Mammary epithelial cell (primary cell): ENCODE measurements around the gene TBC1D22A.

ENCODE experiments used
- EZH2 ChIP-seq: IDR thresholded peaks from 2 replicates; pipeline ENCODE4 v1.6.1; 2012; ENCODE audit warnings: low read length, inconsistent platforms, borderline replicate concordance
- TF ChIP-seq, protein P1 (sequence below), 2 donors: IDR thresholded peaks in 1 of 2; conservative IDR thresholded peaks in 1 of 2; 2 replicates each; pipeline ENCODE4 v1.5.1; 2011 to 2012; ENCODE audit warnings: inconsistent platforms in 2 of 2, low read length in 2 of 2, mild to moderate bottlenecking in 2 of 2, control low read depth in 1 of 2, low read depth in 1 of 2; ENCODE audit not compliant: insufficient read depth in 1 of 2; ENCODE audit errors: extremely low read depth in 1 of 2

DNA sequence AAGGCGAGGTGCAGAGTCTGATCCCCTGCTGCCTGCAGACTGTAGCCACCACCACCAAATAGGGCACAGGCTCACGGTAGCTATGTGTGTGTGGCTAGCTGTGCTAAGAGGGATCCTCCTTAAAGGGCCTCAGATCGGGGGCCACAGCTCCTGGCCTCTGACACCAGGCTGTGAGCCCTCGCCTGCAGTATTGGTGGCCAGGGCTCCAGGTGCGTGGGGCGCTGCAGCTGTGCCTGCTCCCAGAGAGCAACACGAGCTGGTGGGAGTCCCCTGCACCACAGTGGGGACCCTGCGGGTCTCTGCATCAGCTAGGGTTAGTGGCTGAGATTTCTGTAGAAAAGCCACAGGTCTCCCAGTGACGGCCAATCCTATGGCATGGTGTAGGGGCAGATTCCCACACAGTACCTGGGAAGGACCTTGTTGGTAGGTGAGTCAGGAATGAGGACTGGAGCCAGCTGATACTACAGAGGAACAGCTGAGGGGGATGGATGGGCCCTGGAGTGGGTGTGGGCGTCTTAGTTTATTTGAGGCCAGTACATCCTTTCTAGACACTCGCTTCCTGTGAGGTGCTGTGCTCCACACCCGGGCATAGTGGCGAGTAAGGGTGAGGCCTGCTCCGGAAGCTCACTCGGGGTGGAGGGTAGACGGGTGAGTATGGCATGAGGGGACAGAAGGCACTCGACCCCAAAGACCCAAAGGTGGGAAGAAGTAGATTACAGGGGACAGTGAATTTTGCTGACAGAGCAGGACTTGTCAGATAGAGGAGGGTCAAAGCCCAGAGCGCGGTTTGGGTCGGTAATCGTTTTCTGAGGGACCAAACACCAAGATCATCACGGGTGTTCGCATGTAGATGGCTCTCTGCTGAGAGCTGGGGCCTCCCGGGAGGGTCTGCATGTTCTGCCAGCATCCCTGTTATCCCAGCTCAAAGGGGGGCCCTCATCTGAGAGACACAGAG is 212.5 kb downstream of the TBC1D22A start:
- TF ChIP-seq, protein P1, sequence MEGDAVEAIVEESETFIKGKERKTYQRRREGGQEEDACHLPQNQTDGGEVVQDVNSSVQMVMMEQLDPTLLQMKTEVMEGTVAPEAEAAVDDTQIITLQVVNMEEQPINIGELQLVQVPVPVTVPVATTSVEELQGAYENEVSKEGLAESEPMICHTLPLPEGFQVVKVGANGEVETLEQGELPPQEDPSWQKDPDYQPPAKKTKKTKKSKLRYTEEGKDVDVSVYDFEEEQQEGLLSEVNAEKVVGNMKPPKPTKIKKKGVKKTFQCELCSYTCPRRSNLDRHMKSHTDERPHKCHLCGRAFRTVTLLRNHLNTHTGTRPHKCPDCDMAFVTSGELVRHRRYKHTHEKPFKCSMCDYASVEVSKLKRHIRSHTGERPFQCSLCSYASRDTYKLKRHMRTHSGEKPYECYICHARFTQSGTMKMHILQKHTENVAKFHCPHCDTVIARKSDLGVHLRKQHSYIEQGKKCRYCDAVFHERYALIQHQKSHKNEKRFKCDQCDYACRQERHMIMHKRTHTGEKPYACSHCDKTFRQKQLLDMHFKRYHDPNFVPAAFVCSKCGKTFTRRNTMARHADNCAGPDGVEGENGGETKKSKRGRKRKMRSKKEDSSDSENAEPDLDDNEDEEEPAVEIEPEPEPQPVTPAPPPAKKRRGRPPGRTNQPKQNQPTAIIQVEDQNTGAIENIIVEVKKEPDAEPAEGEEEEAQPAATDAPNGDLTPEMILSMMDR (conservative IDR thresholded peaks at IDR 0.05 in 1 of 2, IDR thresholded peaks at IDR 0.05 in 1 of 2; ENCODE audit: extremely low read depth in 1 of 2, insufficient read depth in 1 of 2, low read depth in 1 of 2, low read length in 2 of 2) = no peak
- TF ChIP-seq EZH2 = no peak
